ENCODE results near the gene DAB2IP. TPM values are rescaled to one million over a fixed set of nuclear protein-coding genes. Genes with fewer than 3 reads are reported as not detected.
A peak's percentile ranks its signal among the peaks of the same experiment; 100 is the strongest.

Gene DAB2IP
- polyA plus RNA-seq, 1 experiment = 20.4 TPM

DNA sequence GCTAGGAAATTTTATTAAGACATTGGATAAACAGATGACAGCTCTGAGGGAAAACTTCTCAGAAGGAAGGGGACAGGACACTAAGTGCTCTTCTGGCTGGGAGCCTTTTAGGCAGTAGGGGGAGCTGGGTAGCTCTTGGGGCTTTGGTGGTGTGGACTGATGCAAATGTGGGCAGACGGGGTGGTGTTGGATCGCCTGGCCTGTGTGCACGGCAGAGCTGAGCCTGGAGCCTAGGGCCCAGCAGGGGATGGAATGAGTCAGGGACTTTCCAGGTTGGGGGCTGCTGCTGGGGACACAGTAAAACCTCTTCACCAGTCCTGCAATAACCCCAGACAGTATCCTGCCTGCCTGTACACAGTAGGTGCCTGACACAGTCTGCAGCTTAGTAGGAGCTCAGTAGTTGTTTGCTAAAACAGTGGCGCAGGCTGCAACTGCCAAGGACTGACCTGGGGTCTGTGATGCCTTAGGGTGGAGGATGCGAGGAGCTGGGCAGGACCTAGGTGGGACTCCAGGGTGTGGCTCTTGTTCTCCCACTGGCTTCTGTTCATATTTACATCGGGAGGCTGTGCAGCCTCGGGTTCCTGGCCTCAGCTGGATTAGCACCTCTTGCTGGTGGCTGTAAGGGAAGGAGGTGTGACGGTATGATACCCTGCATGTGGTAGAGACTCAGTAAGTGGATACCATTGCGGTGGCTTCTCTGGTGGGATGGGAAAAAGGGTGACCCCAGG lies 83.8 kb downstream of the DAB2IP start:
- H3K4me3 ChIP-seq (ENCODE audit: low read depth, low read length) = no peak overlapping the region
- TF ChIP-seq, protein P1, sequence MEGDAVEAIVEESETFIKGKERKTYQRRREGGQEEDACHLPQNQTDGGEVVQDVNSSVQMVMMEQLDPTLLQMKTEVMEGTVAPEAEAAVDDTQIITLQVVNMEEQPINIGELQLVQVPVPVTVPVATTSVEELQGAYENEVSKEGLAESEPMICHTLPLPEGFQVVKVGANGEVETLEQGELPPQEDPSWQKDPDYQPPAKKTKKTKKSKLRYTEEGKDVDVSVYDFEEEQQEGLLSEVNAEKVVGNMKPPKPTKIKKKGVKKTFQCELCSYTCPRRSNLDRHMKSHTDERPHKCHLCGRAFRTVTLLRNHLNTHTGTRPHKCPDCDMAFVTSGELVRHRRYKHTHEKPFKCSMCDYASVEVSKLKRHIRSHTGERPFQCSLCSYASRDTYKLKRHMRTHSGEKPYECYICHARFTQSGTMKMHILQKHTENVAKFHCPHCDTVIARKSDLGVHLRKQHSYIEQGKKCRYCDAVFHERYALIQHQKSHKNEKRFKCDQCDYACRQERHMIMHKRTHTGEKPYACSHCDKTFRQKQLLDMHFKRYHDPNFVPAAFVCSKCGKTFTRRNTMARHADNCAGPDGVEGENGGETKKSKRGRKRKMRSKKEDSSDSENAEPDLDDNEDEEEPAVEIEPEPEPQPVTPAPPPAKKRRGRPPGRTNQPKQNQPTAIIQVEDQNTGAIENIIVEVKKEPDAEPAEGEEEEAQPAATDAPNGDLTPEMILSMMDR (IDR thresholded peaks at IDR 0.05; ENCODE audit: low read depth, low read length) = peak; percentile 66
- no peaks in the 10 kb centered on the region for H3K9me3 ChIP-seq (ENCODE audit: control insufficient read depth, insufficient read depth, low read length)
- H3K27me3 ChIP-seq (ENCODE audit: control insufficient read depth, insufficient read depth, low read length) = no peaks in the 10 kb centered on the region
- CTCF ChIA-PET = interaction anchor here (0.7 to 3.5 kb wide), 8 partner anchors 8 to 272 kb away, joined by 3 to 10 read pairs (median 5); no protein-coding TSS in a partner anchor
- no peak for DNase-seq (ENCODE audit: low read depth, low spot score)
- POLR2A ChIA-PET = interaction anchor here (0.9 kb wide), 1 partner anchor 9 kb away, joined by 3 read pairs; no protein-coding TSS in a partner anchor
- H3K27ac ChIP-seq (ENCODE audit: low read depth, low read length) = peak overlapping the region; percentile 65

DNA sequence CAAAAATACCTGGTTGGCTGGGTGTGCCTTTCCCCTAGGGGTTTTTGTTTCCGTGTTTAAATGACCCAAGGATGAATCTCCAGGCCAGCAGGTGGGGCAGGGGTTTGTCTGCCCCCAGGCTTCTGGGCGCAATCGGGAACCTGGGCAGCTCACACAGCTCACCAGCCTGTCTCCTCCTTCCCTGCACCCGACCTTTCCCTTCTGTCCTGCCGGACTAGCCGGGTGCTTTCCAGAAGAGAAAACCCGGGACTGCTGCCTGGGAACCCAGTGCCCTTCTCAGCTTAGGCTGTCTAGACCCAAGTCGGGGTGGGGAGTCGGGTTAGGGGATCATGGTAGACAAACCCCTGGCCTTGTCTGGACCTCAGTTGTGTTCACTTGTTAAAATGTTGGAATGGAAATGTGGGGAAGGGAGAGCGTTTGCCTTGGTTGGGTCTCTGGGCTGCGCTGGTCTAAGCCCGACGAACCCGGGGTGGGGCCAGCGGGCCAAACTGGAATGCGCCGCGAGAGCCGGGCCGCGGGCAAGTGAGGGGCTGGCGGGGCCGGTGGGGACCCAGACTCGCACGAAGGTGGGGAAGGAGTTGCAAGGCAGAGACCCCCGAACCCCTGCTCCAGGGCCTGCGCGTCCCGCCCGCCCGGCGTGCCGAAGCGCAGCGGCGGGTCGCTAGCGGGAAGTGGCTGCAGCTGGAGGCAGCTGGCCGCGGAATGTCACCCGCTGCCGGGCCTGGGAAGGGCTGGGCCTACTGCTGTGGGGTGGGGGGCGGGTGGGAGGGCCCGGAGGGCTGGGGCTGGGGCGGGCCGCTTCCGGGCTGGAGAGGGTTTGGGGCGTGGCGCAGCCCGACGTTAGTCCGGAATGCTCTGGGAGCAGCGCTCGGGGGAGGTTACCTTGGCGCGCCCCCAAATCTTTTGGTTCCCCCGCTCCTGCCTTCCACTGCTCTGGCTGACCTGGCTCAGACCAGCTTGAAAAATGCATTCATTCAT lies 84.6 kb downstream of the DAB2IP start:
- Histone ChIP-seq H3K4me3 (ENCODE audit: low read depth, low read length) (peak overlapping the region; percentile 31; the same call in 1 of the 2 replicates), H3K9me3 (ENCODE audit: control insufficient read depth, insufficient read depth, low read length) (no peaks in the 10 kb centered on the region), H3K27me3 (ENCODE audit: control insufficient read depth, insufficient read depth, low read length) (no peaks in the 10 kb centered on the region), H3K27ac (ENCODE audit: low read depth, low read length) (peak overlapping the region; percentile 65)
- DNase-seq (ENCODE audit: low read depth, low spot score) = no peak
- TF ChIP-seq, protein P1 (IDR thresholded peaks at IDR 0.05; ENCODE audit: low read depth, low read length) = no peak
- ChIA-PET POLR2A (no interaction called here), CTCF (interaction anchor here (0.7 to 3.5 kb wide), 6 partner anchors 7 to 255 kb away, joined by 3 to 10 read pairs (median 5); no protein-coding TSS in a partner anchor)

DNA sequence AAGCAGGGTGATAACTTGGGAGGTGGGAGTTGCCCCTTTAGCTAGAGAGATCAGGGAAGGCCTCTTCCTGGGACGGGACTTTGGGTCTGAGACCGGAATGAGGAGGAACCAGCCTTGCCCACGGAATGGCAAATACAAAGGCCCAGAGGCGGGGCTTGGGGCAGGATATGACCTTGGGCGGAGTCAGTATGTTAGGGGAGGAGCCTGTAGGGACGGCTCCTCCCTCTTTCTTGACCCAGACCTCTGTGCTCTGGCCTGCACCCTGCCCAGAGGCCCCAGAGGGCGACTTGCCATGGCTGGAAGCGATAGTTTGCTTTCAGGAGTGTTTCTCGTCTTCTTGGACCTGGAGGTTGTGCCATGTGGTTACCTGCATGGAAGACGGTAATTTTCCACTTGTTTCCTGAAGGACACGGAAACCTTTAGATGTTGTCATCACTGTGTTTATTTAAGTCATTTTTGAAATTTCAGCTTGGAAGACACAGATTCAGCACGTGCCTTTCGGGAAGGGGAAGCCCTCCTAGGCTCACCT lies 85.6 kb downstream of the DAB2IP start:
- H3K4me3 ChIP-seq (ENCODE audit: low read depth, low read length) = no peak overlapping the region
- no peak overlapping the region for H3K27ac ChIP-seq (ENCODE audit: low read depth, low read length)
- CTCF ChIA-PET = interaction anchor here (0.6 to 2.4 kb wide), 2 partner anchors 50 to 191 kb away, joined by 3 to 9 read pairs; no protein-coding TSS in a partner anchor
- POLR2A ChIA-PET = no interaction called here
- H3K27me3 ChIP-seq (ENCODE audit: control insufficient read depth, insufficient read depth, low read length) = no peaks in the 10 kb centered on the region
- DNase-seq (ENCODE audit: low read depth, low spot score) = no peak
- no peaks in the 10 kb centered on the region for H3K9me3 ChIP-seq (ENCODE audit: control insufficient read depth, insufficient read depth, low read length)
- TF ChIP-seq, protein P1 (IDR thresholded peaks at IDR 0.05; ENCODE audit: low read depth, low read length) = no peak

DNA sequence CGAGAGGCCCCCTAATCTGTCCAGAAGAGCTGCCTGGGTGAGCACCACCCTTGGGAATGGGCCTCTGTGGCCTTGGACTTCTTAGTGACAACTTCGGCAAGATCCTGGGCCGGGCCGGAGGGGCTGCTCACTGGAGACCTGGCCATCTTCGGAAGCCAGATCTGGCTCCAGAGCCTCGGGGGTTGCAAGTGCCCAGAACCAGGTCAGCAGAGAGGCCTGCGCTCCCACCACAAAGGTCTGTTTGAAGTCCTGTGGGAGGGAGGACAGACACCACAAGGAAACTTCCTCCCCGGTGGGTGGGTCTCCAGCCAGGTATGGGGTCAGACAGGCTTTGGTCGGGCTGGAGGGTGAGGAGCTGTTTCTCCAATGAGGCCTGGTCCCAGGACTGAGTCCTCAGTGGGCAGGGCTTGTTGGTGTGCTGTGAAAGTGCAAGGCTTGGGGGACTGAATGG lies 86.1 kb downstream of the DAB2IP start:
- Histone ChIP-seq H3K27me3 (ENCODE audit: control insufficient read depth, insufficient read depth, low read length) (no peaks in the 10 kb centered on the region), H3K9me3 (ENCODE audit: control insufficient read depth, insufficient read depth, low read length) (no peaks in the 10 kb centered on the region), H3K4me3 (ENCODE audit: low read depth, low read length) (no peak overlapping the region), H3K27ac (ENCODE audit: low read depth, low read length) (no peak overlapping the region)
- DNase-seq (ENCODE audit: low read depth, low spot score) = no peak
- ChIA-PET CTCF (interaction anchor here (0.6 to 2.4 kb wide), 2 partner anchors 50 to 191 kb away, joined by 3 to 9 read pairs; no protein-coding TSS in a partner anchor), POLR2A (no interaction called here)
- TF ChIP-seq, protein P1 (IDR thresholded peaks at IDR 0.05; ENCODE audit: low read depth, low read length) = no peak
